Rectal smooth muscle tissue (tissue), 1 donor: Measurements from ENCODE around the gene FOCAD.

Experiments used
- H3K27ac ChIP-seq: one replicate; pipeline ENCODE4 v1.7.0; 2013; ENCODE audit warnings: low read depth, low read length, inconsistent platforms
- H3K27me3 ChIP-seq: one replicate; pipeline ENCODE4 v1.7.0; 2013; ENCODE audit warnings: low read length; ENCODE audit not compliant: control insufficient read depth, insufficient read depth
- H3K36me3 ChIP-seq: one replicate; pipeline ENCODE4 v1.7.0; 2013; ENCODE audit warnings: low read length; ENCODE audit not compliant: control insufficient read depth, insufficient read depth
- H3K4me1 ChIP-seq: one replicate; pipeline ENCODE4 v1.7.0; 2013; ENCODE audit warnings: low read length; ENCODE audit not compliant: control insufficient read depth, insufficient read depth
- H3K4me3 ChIP-seq: one replicate; pipeline ENCODE4 v1.7.0; 2013; ENCODE audit warnings: low read length
- H3K9ac ChIP-seq: one replicate; pipeline ENCODE4 v1.7.0; 2013; ENCODE audit warnings: low read length

Gene FOCAD

GRCh38 chr9:20835377-20836286 is 151.6 kb downstream of the FOCAD start:
- Histone ChIP-seq H3K36me3 (no peaks in the 10 kb centered on the region), H3K4me3 (no peak overlapping the region), H3K27ac (no peak overlapping the region), H3K27me3 (no peaks in the 10 kb centered on the region), H3K9ac (no peak overlapping the region), H3K4me1 (no peaks in the 10 kb centered on the region)

DNA sequence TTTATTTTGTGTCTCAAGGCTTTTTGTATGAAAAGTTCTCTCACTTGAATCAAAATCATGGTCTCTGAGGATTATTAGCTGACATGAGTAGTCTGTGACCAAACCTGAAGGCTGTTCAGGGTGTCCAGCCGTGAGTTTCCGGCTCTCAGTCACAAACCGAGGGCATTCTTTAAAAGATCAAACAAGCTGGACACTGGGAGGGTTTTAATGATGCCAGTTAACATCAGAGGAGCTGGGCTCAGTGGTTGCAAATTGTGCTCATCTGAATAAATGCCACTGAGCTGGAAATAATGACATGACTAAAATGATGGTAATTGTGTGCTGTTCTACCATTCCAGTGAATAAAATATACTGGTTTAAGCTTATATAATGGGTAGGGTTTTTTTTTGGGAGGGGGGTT is 153.1 kb downstream of the FOCAD start:
- Histone ChIP-seq H3K27ac (no peak overlapping the region), H3K9ac (no peak overlapping the region), H3K27me3 (no peaks in the 10 kb centered on the region), H3K4me1 (no peaks in the 10 kb centered on the region), H3K36me3 (no peaks in the 10 kb centered on the region), H3K4me3 (no peak overlapping the region)

DNA sequence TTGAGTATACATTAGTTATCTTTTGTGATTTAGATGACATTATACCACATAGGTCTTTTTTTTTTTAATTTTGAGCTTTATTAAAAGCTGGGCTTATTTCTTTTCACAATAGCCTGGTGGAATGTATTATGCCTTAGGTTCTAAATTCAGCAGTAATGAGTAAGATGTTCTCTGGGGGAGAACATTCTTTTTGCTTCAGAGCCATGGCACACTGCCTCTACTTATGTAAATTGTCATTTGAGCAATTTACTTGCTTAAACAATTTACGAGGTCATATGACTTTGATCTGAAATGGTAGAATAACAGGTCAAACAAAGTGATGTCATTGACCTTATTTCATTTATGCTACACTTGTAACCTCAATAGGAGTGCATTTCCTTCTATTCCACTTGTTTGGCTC is 154.2 kb downstream of the FOCAD start:
- H3K27ac ChIP-seq = no peak overlapping the region
- H3K27me3 ChIP-seq = no peaks in the 10 kb centered on the region
- H3K4me3 ChIP-seq = no peak overlapping the region

DNA sequence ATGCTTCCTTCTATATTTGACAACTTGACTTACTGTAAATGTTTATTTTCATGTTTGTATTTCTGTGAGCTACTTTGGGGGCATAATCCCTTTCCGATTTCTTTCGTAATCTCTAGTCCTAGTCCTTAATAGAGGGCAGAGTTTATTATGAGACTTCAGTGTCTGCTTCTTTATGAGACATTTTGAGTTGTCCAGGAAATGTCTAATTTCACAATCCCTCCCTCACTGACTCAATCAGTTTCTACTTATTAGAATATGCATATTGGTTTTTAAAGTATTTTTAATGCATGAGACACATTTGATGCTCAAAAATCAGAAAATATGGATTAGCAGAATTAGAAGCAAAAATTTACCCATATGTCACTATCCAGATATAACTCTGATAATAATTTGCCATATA is 160.9 kb downstream of the FOCAD start:
- H3K4me1 ChIP-seq = no peaks in the 10 kb centered on the region
- H3K9ac ChIP-seq = no peak overlapping the region
- H3K27me3 ChIP-seq = no peaks in the 10 kb centered on the region
- H3K36me3 ChIP-seq = no peaks in the 10 kb centered on the region
- H3K27ac ChIP-seq = no peak overlapping the region
- H3K4me3 ChIP-seq = no peak overlapping the region

More for the DNA sequence above, 154.2 kb downstream of the FOCAD start:
- Histone ChIP-seq H3K36me3 (no peaks in the 10 kb centered on the region), H3K4me1 (no peaks in the 10 kb centered on the region), H3K9ac (no peak overlapping the region)

- no peak overlapping the region for H3K9ac ChIP-seq
- H3K27ac ChIP-seq = no peak overlapping the region
- H3K36me3 ChIP-seq = no peaks in the 10 kb centered on the region
- H3K4me3 ChIP-seq = no peak overlapping the region
- H3K27me3 ChIP-seq = no peaks in the 10 kb centered on the region
- no peaks in the 10 kb centered on the region for H3K4me1 ChIP-seq
These were observed 164.4 kb downstream of the FOCAD start for GRCh38 chr9:20848490-20848889.

- no peaks in the 10 kb centered on the region for H3K27me3 ChIP-seq
- H3K4me1 ChIP-seq = peaks cover 4% of the 10 kb centered on the region
- H3K9ac ChIP-seq = no peak overlapping the region
- no peak overlapping the region for H3K27ac ChIP-seq
- H3K4me3 ChIP-seq = no peak overlapping the region
- H3K36me3 ChIP-seq = no peaks in the 10 kb centered on the region
These were observed 169.8 kb downstream of the FOCAD start for GRCh38 chr9:20853866-20854265.

DNA sequence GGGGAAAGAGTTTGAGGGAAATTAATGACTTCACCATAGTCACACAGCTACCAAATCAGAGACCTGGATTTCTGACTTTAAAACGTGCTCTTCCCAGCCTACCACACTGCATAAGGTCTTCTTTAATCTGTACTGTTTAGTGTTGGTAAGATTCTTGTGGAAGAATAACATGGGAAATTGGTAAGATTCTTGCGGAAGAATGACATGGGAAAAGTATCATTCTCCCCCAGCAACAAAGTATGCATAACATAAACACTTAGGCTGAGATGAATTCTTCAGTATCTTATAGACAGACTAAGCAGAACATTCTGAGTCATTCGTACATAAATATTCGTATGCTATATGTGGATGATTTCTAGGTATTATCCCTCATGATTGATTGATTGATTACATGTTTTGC is 170.4 kb downstream of the FOCAD start:
- H3K27ac ChIP-seq = no peak overlapping the region

DNA sequence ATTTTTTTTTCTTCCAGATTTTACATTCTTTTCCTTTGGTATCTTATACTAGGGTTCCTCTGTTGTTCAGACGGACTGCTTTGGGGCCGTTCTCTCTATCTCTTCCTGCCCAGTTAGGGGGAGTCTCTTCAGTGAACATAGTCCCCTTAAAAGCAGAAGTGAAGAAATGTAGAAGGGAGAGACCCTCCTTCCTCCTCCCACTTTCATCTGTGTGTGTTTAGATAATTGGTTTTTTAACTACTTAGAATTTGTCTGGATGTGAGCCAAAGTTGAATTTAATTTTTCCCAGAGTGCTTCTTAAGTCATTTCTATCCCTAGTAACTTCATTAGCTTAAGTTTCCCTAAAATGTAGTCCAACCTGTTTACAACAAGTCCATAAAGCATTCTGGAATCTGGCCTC is 179.9 kb downstream of the FOCAD start:
- Histone ChIP-seq H3K27me3 (no peaks in the 10 kb centered on the region), H3K9ac (no peak overlapping the region), H3K4me3 (no peak overlapping the region), H3K36me3 (no peaks in the 10 kb centered on the region), H3K27ac (no peak overlapping the region), H3K4me1 (no peaks in the 10 kb centered on the region)

More for the DNA sequence above, 170.4 kb downstream of the FOCAD start:
- H3K9ac ChIP-seq = no peak overlapping the region
- no peak overlapping the region for H3K4me3 ChIP-seq
- H3K4me1 ChIP-seq = peaks cover 4% of the 10 kb centered on the region
- no peaks in the 10 kb centered on the region for H3K27me3 ChIP-seq
- no peaks in the 10 kb centered on the region for H3K36me3 ChIP-seq

GRCh38 chr9:20865347-20865746 is 181.3 kb downstream of the FOCAD start:
- Histone ChIP-seq H3K36me3 (no peaks in the 10 kb centered on the region), H3K27me3 (no peaks in the 10 kb centered on the region), H3K27ac (no peak overlapping the region), H3K4me3 (no peak overlapping the region), H3K9ac (no peak overlapping the region), H3K4me1 (no peaks in the 10 kb centered on the region)

GRCh38 chr9:20870115-20870514 is 186.1 kb downstream of the FOCAD start:
- Histone ChIP-seq H3K36me3 (no peaks in the 10 kb centered on the region), H3K4me1 (no peaks in the 10 kb centered on the region), H3K9ac (no peak overlapping the region), H3K27me3 (no peaks in the 10 kb centered on the region), H3K4me3 (no peak overlapping the region), H3K27ac (no peak overlapping the region)

GRCh38 chr9:20872340-20872977 is 188.4 kb downstream of the FOCAD start:
- no peak overlapping the region for H3K9ac ChIP-seq
- no peaks in the 10 kb centered on the region for H3K4me1 ChIP-seq
- no peak overlapping the region for H3K4me3 ChIP-seq
- H3K27me3 ChIP-seq = no peaks in the 10 kb centered on the region
- no peaks in the 10 kb centered on the region for H3K36me3 ChIP-seq
- no peak overlapping the region for H3K27ac ChIP-seq

DNA sequence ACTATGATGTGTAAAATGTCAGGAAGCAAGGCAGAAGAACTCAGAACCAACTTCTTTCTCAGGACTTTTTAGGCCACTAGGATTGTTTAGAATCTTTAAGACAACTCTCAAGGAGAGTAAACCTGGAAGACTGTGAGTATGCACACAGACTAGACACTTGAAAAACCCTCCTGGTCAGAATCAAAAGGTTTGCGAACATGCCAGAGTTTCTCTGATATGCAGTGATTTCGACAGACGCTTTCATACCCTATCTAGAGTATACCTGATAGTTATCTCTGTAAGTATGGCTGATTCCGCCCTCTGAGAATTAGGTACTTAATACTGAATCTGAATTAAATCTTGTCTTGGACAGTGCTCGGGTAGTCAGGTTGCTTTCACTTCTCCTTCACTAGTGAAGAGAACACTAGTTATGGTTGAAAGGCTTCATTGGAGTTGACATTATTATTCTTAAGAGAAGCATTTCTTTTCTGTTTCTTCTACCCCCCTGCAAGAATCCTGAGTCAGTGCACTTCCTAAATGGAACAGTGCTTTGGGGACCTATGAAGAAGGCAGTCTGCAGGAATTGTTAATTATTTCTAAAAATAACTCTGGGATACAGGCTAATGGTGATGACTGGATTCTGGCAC is 189.3 kb downstream of the FOCAD start:
- no peaks in the 10 kb centered on the region for H3K4me1 ChIP-seq
- H3K27me3 ChIP-seq = no peaks in the 10 kb centered on the region
- no peaks in the 10 kb centered on the region for H3K36me3 ChIP-seq
- no peak overlapping the region for H3K4me3 ChIP-seq
- no peak overlapping the region for H3K9ac ChIP-seq
- H3K27ac ChIP-seq = no peak overlapping the region
